Activated T-cell treated with anti-CD3 and anti-CD28 coated beads for 48 hours (primary cell): Measurements from ENCODE around the gene IDH2.

ENCODE experiments used
- DNase-seq: peaks from one replicate; pipeline ENCODE4 v3.0.0-alpha.2; 2020; ENCODE audit warnings: low read depth

Gene IDH2

DNA sequence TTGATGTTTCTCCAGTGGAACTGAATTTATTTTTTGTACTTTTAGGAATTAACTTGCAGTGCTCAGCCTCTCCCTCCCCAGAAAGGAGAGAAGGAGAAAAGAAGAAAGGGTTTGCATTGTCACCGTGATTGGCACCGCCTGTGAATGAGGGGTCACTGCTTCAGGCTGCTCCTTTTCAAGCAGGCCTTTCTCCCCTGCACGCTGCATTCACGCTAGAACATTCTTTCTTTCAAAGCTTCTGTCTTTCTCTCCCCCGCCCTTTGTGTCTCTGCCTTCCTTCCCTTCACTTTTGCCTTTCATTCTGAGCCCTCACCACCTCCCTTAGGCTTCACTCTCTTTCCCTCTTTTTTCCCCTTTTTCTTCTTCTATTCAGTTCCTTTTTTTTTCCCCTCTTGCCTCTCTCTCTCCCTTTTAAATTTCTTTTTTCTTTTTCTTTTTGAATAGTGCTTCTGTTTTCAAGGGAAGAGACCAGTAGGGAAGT, 58.7 kb downstream of the IDH2 start:
- no peak for DNase-seq

DNA sequence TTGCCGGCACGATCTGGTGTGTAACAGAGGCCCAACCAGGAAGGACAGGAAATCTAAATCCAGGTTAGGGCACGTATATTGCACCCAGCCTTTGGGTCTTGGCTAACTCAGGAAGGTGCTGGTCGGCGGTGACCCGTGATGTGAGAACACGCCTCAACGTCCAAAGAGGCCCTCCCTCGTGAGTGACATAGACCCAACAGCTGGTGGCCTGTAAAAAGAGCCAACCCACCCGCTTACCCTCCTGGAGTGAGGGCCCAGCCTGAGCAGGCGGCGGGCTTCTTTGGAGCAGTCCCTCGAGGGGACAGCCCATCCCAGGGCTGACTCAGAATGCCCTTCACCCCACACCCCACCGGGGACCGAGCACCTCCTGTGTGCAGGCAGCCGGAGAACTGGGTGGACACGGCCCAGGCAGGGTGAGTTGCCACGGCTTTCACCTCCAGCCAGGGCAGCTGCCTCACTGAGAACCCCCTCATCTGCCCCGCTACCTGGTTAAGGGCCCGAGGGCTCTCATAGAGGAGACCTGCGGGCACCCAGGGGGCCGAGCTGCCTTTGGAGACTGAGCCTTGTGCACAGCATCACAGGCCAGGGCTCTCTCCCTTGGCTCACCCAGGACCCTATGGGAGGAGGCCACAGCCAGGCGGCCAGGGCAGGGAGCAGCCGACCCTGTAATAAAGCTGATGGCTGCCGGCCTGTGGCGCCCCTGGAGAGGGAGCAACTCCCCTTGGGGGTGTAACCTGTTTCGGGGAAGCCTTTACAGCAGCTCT, 59.3 kb downstream of the IDH2 start:
- no peak for DNase-seq

GRCh38 chr15:90042356-90042755, 59.9 kb downstream of the IDH2 start:
- no peak for DNase-seq

DNA sequence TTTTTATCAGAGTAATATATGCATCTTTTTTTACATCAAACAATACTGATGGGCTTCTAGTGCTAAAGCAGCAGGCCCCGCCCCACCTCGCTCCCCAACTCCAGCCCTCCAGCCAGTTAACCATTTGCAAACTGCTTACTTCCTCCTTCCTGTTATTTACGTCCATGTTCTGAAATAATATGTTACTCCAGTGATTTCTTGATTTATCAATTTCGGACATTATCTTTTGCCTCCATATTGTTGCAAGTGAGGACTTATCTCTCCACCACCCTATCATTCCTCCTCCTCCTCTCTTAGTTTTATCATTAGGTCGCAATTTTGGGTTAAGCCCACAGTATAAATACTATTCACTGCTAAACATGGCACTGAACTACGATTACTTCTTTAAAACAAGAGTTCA, 61.6 kb downstream of the IDH2 start:
- no peak for DNase-seq

DNA sequence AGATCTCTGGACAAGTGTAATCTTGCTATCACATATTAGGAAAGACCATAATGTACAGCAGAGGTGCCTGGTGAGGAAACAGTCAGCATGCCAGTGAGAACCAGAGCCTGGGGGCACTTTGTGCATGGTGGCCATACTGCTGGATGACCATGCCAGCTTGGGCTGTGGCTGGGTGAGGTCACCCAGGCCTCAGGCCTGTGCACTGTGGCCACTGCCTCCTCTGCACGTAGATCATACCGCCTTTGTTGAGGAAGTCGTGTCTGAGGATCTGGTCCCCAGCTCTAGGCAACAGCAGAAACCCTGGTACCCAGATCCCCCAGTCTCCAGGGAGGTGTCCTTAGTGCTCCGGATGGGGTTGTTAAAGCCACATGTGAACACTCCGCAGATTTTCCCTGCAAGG, 62.3 kb downstream of the IDH2 start:
- DNase-seq = no peak

- no peak for DNase-seq
These were observed 63.6 kb downstream of the IDH2 start for GRCh38 chr15:90038632-90039095.

DNA sequence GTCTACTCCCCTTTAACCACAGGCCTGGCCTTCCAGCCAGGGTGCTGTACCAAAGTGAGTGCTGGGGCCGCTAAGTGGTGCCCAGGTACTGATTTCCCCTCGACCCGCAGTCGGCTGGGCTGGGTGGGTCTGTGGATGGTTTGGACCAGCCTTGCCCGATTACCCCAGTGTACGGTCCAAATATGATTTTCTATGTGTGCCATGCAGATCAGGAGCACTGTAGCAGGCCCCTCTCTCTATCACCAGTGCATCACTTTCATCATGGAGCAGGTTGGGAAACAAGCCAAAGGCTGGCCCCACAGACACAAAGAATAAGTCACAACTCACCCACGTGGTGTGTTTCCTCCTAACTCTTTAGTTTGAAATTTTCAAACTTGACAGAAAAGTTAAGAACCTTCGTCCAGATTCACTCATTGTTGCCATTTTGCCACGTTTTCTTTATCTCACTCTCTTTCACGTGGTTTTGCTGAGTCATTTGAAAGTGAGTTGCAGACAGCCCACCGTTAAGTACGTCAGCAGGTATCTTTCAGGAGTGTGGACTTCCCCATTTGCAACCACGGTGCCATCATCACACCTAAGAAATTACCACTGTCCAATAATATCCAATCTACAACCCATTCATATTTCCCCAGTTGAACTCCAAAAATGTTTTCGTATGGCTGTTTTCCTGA, 64.2 kb downstream of the IDH2 start:
- DNase-seq = peak; percentile 36

- DNase-seq = no peak
These were observed 64.8 kb downstream of the IDH2 start for GRCh38 chr15:90037511-90037860.

DNA sequence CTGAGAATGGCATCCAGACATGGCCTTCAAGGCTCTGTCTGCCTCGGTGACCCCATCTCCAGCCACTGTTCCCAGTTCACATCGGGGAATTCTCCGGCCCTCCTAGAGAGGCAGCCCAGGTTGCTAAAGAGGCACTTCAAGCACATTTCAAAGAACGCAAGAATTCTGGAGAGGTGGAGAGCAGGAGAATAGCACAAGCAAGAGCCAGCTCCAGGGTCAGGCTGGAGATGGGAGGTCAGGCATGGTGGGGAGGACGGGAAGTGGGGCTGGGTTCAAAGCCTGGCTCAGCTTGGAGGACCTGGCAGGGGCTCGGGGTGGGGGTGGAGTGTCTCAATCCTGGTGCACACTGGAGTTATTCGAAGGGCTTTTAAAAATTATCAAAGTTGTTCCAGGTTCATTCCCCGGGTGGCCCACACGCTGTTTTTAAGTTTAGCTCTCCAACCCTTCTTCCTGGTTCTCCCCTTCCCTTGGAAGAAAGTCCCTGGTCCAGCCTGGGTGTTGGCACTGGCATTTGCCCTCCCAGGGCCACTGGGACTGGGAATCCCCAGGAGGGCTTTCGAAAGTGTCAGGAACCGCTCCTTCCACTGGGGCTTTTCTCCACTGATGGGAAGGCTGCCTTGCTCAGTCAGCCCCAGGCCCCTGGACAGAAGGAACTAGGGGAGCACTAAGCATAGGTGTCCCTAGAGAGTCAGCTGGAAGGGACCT, 65.3 kb downstream of the IDH2 start:
- no peak for DNase-seq

DNA sequence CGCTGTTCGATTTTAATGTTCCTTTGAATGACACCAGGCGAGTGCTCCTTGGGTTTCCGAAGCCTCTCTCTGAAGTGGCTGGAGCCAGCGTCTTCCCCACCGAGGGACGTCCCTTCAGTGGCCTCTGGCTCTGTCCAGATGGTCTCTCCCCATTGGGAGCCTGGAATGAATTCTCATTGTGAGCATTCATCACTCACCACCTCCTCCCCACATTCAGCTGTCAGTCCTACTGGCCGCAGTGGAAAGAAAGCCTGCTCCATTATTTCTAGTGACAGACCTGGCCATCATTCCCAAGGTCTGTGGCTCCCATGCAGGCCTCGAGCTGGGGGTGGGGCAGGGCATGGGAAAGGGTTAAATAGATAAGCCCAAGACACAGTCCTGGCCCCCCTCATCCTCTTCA, 65.9 kb downstream of the IDH2 start:
- no peak for DNase-seq

- DNase-seq = no peak
These were observed 66.4 kb downstream of the IDH2 start for GRCh38 chr15:90035840-90036230.

GRCh38 chr15:90035095-90035839, 67.0 kb downstream of the IDH2 start:
- no peak for DNase-seq

DNA sequence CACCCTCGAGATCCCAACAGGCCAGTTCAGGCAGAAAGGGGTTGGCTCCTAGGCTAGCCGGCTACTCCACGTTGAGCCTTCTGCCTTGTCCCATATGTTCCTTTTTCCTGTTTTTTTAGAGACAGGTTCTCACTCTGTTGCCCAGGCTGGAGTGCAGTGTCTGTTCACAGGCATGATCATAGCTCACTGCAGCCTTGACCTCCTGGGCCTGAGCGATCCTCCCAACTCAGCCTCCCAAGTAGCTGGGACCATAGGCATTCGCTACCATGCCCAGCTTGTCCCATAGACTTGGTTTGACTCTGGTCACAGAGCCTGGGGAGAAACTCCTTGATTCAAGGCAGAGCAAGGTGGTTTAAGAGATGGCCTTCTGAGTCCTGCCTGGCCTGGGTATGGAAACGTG, 68.8 kb downstream of the IDH2 start:
- no peak for DNase-seq
